ENCODE measurements around the gene BCAS3.

GRCh38 chr17:61285526-61286320 lies 608.1 kb downstream of the BCAS3 start:
- TF ChIP-seq CTCF (conservative IDR thresholded peaks at IDR 0.05; ENCODE audit: low read length) (no peak), EZH2phosphoT487 (IDR thresholded peaks at IDR 0.05; ENCODE audit: borderline replicate concordance, low read depth, low read length) (no peak)
